IPS DF 19.7 (cell line): ENCODE measurements around the gene PPIL6.
"Not testable (repeated sequence)": the region's sequence is repeated elsewhere in the genome, so short reads cannot be mapped to it uniquely, and the experiment has no call there.

Source experiments
- DNase-seq: peaks from one replicate; pipeline ENCODE4 v3.0.0-alpha.2; 2013; ENCODE audit warnings: low read depth, low spot score

Gene PPIL6

DNA sequence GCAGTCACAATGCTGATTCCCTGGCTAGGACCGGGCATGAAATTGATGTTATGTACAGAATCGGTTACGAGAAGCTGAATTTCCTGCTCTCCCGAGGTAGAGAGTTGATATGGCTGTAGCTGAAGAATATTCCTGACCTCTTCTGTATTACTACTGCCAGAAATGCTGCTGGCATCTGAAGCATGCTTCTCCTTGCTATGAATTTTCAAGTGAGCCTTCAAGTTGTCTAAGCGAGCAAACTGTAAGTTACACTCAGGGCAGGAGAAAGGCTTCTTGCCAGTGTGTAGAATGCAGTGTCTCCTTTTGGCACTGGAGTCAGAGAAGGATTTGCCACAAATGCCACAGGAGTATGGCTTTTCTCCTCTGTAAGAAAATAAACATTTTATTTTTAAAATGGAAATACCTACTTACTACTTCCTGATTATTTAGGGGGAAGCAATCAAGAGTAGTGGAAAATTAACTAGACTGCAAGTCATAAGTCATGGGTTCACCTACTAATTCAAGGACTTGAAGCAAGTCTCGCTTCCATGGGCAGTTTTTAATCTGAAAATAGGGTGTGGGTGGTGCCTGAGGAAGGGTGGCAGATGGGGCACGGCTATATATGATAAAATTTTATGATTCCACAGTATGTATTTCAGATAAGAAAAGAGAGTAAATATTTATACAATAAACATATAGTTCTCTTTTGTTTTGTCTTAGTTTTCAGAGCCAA is 25.9 kb upstream of the PPIL6 start:
- DNase-seq: no peak

DNA sequence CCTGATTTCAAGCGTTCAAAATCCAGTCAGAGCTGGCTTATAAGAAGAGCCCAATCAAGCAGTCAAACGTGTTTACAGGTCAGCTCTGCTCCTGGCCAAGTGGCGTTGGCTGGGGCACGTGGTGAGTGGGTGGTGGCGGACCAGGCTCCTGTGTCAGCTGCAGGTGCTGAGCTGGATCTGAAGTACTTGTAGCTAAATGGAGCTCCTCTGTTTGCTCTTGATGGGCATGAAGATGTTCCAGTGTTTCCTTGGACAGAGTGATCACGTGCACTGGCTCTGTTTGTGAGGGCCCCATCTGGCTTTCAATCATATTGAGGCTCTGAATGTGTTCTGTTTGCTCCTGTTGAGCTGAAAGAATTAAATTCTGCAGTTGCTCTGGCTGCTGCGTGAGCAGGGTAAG is 25.3 kb upstream of the PPIL6 start:
- no peak for DNase-seq

DNA sequence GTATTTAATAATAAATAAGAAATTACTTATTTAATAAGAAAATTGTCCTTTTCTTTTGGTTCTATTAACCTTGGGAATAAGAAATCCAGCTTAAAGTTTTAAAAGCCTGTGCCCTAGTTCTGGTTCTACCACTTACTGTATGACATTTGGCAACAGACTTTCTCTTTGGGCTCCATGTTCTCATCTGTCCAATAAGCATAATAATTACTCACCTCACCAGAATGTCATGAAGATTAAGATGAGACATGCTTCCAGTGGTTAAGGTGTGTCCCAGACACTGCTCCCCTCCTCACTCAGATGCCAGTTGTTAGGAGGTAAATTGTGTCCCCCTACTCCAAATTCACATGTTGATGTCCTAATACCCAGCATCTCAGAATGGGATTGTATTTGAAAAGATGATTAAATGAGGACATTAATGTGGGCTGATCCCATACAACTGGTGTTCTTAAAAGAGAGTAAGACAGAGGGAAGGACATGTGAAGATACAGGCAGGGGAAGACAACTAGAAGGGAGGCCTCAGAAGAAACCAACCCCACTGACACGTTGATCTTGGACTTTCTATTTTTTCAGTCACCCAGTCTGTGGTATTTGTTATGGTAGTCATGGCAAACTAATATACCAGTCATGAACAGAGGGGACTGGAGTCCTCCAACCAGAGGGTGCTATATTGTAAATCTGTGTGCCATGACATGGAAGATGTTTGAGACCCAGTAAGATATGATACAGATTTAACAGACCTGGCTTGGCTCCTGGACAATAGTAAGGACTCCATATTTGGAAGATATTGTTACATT is 21.5 kb upstream of the PPIL6 start:
- DNase-seq: no peak

DNA sequence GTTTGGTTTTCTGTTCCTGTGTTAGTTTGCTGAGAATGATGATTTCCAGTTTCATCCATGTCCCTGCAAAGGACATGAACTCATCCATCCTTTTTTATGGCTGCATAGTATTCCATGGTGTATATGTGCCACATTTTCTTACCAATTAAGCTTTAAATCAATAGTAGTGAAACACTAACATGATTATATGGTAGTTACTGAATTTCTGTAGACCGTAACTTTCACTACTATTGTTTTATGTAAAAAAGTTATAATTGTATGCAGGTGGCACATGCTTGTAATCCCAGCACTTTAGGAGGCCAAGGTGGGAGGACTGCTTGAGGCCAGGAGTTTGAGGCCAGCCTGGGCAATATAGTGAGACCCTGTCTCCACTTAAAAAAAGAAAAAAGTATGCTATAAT is 20.8 kb upstream of the PPIL6 start:
- not testable (repeated sequence) for DNase-seq

DNA sequence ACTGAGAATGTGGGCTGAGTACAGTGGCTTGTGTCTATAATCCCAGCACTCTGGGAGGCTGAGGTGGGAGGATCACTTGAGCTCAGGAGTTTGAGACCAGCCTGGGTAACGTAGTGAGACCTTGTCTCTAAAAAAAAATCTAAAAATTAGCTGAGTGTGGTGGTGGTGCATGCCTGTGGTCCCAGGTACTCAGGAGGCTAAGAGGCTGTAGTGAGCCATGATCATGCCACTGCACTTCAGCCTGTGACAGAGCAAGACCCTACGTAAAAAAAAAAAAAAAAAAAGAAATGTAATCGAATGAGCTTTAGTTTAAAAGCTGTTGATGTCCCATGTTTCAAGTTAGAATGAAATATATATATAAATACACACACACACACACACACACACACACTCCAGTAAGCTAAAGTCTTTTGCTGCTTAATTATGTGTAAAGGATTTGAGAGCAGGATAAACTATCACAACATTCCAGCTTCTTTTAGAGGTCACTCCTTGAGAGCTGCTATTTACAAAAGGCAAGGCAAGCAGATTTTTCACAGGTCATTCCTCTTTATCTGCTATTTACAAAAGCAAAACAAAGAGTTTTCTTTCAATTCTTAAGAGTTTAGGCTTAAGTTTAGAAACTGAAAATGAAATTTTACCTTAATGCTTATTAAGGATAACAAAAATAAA is 19.9 kb upstream of the PPIL6 start:
- no peak for DNase-seq

DNA sequence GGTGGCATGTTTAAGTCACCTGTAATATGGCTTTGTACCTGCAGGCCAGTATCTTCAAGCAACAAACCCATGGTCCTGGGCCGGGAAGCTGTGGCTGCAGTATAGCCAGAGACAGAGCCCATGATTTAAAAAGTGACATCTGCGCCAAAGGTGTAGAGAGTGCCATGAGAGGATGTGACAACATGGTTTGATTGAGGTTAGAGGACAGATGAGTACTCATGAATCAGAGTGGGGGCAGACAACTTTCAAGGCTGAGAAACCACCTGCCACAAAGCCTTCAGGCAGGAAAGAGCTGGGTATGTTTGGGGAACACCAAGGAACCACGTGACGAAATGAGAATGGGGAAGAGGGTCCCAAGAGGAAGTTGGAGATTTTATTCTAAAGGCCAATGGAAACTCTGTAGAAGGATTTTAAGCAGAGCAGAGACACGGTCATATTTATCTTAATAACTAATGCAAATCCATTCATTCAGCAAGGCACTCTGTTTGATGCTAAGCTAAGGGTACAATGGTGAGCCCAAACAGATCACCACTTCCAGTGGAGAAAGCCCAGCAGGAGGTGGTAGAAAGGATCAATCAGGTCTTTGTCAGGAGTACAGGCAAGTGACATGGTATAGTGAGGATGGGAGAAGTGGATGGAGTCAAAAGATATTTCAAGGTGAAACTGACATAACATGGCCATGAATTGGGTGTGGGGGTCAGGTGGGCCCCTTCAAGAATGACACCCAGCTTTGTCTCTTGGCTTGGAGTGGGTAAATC is 18.5 kb upstream of the PPIL6 start:
- DNase-seq: no peak

DNA sequence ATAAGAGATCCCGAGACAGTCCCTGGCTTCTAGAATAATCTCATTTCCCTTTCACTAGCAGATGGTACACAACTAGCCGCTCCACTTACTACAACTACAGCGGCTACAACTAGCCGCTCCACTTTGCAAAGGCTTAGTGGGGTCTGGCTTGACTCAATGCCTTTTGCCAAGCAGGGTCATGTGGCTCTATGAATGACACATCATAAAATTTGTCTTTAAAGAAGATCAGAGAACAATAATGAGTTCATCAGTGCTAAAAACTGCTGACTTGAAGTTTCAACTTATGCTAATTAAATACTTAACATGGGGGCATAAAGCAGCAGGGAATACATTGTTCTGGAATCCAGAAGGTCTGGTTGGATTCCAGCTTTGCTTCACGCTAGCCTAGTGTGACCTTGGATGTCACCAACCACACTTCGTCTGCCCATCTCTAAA is 17.2 kb upstream of the PPIL6 start:
- DNase-seq: no peak

DNA sequence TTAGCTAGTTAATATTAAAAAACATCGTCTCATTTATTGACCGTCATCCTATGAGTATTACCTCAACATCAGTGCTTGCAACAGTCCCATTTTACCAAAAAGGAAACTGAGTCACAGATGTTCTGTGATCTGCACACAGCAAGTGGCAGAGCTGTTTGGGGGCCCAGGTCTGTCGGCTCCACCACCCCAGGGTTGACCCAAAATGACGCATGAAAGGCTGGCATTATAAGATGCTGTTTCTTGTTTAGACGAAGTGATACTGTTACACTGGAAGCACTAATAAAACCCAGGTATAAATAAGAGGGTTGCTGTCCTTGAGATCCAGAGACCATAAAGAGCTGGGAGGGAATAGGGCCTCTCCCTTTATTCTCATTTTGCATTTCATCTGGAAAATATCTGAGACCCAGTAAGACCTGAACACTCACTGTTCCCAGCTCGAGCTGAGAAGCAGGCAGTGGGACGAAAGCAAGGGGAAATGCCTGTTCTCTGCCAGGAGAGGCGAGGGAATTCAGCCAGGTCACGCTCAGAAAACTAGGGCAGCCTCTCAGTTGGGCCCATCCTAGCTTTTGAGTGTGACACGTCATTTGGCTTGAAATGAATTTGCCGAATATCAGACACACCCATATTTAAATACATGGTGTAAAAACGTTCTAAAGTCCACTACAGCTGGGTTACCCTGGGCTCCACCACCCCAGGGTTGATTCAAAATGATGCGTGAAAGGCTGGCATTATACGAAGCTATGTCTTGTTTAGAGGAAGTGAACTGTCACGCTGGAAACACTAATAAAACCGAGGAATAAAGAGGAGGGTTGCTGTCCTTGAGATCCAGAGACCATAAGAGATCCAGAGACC is 16.5 kb upstream of the PPIL6 start:
- DNase-seq: no peak

DNA sequence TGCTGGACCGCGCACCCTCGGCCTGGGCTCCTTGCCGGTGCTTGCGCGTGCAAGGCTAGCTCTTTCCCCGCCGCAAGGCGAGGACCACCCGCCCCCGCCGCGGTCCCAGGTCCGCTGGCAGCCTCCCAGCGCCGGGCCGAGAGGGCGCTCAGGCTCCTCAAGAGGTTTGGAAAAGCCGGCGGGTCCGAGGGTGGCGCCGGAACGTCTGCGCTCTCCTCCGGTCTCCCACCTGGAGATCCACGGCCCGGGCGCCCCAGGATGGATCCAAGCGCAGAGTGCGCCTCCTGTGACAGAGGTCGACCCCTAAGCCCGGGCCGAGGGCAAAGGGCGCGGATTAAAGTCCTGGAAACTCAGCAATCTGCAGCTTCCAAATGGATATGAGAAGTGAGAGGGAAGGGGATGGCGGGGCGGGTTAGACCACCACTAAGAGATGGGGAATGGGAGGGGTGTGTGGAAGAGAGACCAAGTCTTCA is 15.7 kb upstream of the PPIL6 start:
- DNase-seq: no peak

DNA sequence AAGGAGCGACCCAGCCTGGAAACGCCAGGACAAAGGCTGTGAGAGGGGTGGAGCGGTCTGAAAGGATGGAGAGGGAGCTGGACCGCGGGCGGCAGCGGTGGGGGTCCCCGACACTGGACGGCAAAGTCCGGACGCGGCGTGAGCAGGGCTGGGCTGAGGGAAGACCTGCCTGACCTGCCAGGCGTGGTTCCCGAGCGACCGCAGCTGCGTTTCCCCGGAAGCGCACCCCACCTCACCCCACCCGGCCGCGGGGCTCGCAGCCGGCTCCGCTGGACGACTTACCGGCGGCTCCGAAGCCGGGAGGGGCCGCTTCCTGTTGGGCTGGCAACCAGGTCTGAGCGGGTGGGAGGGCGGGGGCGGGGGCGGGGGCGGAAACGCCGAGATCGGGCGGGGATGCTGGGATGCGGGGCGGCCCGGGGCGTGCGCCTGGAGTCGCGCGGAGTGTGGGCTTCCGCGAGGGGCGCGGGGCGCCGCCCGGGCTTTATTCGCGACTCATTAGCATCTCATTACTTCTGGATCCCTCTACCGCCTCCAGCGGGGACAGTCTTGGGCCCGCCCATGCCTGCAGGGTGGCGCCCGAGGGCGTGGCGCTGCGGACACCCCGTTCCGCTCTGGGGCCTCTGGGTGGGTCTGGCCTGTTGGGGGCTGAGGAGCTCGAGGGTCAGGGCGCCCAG is 15.1 kb upstream of the PPIL6 start, which contains the start of gene MICAL1:
TSS of gene MICAL1 (minus strand) at position 336 of the 674 bp plus-strand sequence. CDS start 1,576 bp downstream, outside the sequence.
- DNase-seq: no peak

DNA sequence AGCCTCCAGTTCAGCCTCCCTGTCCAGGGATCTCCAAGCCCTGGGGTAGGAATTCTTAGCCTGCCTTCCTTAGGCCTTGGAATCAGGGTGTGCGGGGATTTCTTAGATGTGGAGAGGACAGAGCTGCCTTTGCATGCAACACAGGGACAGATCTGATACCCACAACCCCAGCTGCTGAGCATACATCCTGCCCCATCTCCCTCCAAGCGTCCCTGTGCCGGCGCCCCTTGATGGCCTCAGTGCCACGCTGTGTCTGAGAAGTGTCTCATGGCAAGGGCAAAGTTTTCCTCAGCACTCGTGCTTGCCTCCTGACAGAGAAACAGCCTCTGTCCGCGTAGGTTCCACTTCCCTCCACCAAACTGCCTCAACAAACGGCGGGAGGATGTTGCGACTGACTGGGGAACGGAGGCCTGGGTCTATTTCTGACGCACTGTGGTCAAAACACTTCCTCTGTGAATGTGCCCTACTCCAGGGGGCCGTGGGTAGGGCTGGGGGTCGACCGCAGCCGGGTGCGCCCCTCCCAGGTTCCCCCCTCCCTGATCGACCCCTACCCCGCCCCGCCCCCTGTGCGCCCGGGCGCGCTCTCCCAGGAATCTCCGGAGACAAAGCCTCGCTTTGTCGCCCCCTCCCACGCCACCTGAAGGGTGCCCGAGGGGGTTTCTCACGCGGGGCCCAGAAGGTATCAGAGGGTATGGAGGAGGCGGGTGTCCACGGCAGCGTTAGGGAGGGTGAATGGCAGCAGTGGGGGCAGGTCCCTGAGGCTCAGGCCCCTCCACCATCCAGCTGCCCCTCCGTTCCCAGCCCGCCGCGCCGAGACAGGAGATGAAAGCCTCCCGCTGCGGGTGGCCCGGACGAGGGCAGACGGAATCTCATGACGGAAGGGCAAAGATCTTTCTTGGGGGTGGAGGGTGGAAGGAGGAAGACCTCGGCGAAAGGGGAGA is 14.3 kb upstream of the PPIL6 start:
- no peak for DNase-seq

DNA sequence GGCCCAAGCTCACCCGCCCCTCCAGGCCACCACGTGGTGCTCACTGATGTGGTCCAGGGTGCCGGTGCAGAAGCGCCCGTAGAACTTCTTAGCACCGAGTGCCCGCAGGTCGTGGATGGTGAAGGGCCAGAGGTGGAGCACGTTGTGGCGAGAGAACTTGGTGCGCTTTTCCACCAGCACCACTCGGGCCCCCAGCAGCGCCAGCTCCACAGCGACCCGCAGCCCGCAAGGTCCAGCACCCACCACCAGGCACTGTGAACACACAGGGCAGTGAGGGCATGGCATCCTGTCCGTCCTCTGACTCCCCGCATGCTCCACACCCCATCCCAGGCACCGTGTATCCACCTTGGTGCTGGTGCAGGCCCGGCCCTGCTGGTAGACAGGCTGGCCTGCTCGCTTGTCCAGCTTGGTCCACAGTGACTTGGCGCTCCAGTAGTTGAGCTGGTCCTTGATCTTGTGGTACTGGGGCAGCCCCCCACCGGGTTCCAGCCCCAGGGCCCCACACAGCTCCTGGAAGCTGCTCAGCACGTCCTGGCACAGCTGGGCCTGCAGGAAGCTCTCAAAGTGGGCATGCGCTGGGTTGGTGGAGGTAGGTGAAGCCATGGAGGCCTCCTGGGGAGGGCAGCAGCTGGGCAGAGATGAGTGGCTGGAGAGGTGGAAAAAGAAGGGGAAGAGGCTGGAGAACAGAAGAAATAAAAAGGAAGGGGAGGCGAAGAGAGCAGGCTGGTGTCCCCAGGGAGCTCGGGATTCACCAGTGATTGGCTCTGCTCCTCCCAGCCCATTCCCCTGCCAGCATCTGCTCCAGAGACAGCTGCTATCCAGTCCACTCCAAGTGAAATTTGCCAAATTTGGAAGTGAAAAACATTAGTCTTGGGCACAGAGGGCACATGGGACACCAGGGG is 13.4 kb upstream of the PPIL6 start:
- no peak for DNase-seq

DNA sequence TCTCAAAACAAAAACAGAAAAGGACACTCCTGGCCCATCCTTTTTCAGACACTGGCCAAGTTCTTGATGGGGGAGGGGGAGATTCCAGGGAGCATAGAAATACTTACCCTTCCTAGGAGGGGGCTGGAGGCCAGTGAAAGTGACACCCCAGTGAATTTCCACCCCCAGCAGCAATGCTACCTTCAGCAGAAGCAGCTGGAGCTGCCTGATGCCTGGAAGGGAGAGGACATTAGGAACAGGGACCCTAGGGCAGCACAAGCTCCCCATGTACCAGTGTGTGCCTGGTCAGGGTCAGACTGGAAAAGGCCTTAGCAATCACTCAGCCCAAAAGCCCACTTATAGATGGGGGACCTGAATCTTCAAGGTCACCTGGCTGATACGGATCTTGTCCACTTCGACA is 12.7 kb upstream of the PPIL6 start:
- DNase-seq: no peak

DNA sequence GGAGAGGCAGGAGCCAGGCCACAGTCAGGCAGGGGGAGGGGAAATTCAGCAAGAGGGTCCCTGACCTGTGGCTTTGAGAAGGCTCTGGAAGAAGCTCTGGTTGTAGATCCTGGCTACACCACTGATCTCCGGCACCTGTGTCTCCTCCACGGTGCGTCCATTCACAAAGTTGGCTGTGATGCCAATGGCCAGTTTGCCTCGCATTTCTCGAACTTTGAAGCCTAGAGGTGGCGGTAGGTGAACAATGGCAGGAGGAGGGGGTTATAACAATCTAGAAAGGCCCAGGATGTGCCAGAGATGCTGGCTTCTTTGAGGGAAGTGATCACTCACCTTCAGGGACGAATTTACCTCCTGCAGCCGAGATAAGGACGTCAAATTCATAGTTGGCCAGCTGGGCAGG is 11.8 kb upstream of the PPIL6 start:
- no peak for DNase-seq

DNA sequence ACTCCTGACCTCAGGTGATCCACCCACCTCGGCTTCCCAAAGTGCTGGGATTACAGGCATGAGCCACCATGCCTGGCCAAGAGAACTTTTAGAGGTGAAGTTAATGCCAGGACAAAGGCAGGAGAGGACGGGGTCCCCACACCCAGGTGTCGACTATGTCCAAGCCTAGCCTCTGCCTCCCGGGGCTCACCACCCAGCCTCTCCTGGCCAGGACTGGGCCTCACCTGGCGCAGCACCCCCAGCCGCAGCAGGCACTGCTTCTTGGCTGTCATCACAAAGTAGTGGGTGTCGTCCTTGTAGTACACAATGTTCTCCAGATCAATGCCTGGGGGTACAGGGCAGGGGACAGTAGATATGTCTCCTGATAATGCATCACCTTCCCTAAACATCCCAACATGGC is 10.9 kb upstream of the PPIL6 start:
- DNase-seq: no peak

DNA sequence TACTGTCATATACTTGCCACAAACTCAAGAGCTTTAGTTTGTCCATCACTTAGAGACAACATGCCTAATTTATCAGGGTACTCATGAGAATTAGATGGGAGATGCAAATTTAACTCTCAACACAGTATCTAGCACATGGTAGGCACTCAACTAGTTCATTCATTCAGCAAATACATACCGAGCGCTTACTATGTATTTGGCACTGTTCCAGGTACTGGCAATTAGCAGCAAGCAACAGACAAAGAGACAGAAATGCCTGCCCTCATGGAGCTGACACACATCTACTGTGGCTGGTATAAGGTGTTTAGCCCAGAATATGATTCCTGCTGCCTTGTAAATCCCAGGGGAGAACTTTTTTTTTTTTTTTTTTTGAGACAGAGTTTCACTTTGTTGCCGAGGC is 10.4 kb upstream of the PPIL6 start:
- no peak for DNase-seq

DNA sequence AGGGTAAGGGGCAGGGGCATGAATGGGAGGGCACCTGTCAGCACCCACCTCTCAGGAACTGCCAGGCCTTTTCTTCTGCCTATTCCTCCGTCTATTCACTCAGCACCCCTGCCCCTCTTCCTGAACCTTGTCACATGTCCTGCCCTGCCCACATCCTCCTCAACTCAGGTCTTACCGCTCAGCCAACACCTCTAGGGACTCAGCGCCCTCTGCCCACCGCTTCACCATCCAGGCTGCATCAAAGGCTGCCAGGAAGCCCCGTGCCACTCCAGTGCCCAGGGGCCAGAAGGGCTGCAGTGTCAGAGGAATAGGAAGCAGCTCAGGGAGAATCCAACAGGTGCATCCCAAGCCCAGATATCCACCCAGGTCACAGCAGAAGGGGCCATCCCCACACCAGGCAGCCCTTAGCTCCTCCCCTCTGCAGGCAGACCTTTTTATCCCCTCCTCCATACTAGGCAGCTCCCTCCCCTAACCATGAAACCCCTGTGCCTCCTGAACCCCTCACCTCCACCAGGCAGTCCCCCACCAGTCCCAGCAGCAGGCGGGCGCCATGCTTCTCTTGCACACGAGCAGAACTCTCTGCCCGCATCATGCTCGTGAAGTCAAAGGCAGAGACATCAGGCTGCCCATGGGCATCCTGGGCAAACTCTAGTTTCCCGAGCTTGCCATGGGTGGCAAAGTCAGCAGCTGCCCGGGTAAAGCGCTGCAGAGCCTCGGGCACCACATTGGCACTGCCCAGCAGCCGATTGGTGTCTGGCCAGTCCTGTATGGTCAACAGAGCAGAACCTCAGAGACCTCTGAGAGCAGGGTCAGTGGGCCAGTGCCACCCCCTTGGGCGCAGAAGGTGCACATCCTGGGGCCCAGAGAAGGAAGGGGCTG is 9.6 kb upstream of the PPIL6 start:
- DNase-seq: no peak
